ENCODE results near the gene WBP1L.
"Not testable (repeated sequence)": the region's sequence is repeated elsewhere in the genome, so short reads cannot be mapped to it uniquely, and the experiment has no call there.

- not testable (repeated sequence) for TF ChIP-seq CTCF (IDR thresholded peaks at IDR 0.05; ENCODE audit: insufficient read depth, low read length); POLR2AphosphoS5 (IDR thresholded peaks at IDR 0.05; ENCODE audit: low read depth); REST (IDR thresholded peaks at IDR 0.05; ENCODE audit: insufficient replicate concordance, low read depth); GABPA (IDR thresholded peaks at IDR 0.05; ENCODE audit: low read depth); SPI1 (IDR thresholded peaks at IDR 0.05; ENCODE audit: borderline replicate concordance, low read depth)
Observed at GRCh38 chr10:102838276-102838927, 94.7 kb downstream of the WBP1L start.

All from HL-60 (cell line).